Suprapubic skin (tissue), 4 donors: ENCODE measurements around the gene ADGRD2.

Experiments
- CTCF ChIP-seq, 2 donors: fragments of 200-600 bp in 1 of 2; fragments of 450-650 bp in 1 of 2; sonication (generic) in 1 of 2; IDR thresholded peaks; one replicate each; pipeline ENCODE4 v1.5.1; 2016 to 2019; ENCODE audit warnings: antibody characterized with exemption in 2 of 2, mild to moderate bottlenecking in 1 of 2, moderate library complexity in 1 of 2
- POLR2A ChIP-seq, 2 donors: fragments of 450-650 bp; IDR thresholded peaks; one replicate each; pipeline ENCODE4 v1.6.1; 2017; ENCODE audit warnings: antibody characterized with exemption in 2 of 2, mild to moderate bottlenecking in 2 of 2, moderate library complexity in 2 of 2
- POLR2AphosphoS5 ChIP-seq, 3 donors: sonication (generic); formaldehyde crosslinking; IDR thresholded peaks; one replicate each; pipeline ENCODE4 v1.6.1; 2017; ENCODE audit warnings: antibody characterized with exemption in 3 of 3

DNA sequence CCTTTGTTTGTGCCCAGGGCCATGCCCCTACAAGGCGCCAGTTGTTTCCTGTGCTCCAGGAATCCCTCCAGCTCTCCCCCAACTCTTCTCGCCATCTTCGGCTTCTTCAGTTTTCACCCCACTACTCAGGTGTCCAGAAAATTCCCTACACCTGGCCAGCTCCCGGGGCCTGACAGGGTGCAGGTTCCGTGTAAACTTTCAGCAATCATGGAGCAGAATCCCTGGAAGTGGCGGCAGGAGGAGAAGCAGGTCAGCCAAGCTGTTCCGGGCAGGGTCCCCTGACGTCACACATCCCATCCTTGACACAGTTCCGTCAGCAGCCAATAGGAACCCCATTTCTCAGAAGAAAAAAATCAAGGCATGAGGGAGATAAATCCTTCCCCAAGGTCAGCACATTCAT lies 12.2 kb upstream of the ADGRD2 start:
- TF ChIP-seq CTCF (IDR thresholded peaks at IDR 0.05) (no peak), POLR2A (IDR thresholded peaks at IDR 0.05) (no peak), POLR2AphosphoS5 (IDR thresholded peaks at IDR 0.05) (no peak)
